GM20000 (cell line): ENCODE results near the gene TEX51.

Source experiments
- DNase-seq: peaks from one replicate; pipeline ENCODE4 v3.0.0; 2012; ENCODE audit warnings: low spot score
- TF ChIP-seq, protein P1 (sequence below): IDR thresholded peaks from 2 replicates; pipeline ENCODE4 v1.5.1; 2012; ENCODE audit warnings: mild to moderate bottlenecking, control low read depth; ENCODE audit errors: extremely low read depth, missing control alignments

The TEX51 gene

DNA sequence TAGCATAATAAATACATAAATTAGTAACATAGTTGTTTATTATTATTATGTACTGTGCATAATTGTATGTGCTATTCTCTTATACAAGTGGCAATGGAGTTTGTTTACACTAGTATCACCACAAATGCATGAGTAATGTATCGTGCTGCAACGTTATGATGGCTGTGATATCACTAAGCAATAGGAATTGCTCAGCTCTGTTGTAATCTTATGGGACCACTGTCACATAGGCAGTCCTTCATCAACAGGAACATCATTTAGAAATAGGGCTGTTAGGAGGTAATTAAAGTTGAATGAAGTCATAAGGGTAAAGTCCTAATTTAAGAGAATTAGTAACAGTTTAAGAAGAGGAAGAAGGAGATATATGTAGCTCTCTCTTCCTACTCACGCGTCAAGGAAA lies 33.8 kb downstream of the TEX51 start:
- no peak for DNase-seq
- TF ChIP-seq, protein P1, sequence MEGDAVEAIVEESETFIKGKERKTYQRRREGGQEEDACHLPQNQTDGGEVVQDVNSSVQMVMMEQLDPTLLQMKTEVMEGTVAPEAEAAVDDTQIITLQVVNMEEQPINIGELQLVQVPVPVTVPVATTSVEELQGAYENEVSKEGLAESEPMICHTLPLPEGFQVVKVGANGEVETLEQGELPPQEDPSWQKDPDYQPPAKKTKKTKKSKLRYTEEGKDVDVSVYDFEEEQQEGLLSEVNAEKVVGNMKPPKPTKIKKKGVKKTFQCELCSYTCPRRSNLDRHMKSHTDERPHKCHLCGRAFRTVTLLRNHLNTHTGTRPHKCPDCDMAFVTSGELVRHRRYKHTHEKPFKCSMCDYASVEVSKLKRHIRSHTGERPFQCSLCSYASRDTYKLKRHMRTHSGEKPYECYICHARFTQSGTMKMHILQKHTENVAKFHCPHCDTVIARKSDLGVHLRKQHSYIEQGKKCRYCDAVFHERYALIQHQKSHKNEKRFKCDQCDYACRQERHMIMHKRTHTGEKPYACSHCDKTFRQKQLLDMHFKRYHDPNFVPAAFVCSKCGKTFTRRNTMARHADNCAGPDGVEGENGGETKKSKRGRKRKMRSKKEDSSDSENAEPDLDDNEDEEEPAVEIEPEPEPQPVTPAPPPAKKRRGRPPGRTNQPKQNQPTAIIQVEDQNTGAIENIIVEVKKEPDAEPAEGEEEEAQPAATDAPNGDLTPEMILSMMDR = no peak

DNA sequence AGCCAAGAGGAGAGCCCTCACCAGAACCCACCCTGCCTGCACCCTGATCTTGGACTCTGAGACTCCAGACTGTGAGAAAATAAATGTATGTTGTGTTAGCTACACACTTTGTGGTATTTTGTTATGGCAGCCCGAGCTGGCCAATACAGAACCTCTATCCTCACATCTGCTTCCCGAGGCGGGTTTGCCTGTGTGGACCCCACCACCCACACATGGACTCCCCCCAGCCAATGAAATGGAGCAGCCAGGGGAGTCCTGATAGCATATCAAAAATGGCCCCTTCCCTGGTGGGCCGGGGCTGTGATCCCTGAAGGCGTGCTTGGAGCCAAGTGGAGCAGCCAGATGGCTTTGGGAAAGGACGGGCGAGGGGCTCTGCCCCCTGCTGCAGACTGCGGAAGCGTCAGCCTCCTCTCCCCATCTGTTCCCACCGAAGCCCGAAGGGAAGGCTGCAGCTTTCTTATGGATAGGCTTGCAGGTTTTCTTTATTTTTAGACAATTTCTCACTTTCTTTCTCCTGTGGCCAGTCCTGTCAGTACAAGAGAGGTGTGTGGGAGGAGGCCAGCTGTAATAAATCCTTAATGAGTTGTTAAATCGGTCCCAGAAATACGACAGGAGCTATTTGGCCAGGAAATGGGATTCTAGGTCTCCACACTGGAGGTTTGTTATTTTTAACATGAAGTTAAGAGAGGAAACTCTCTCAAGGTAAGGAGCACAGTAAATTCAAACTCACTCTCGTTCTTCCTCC lies 34.4 kb downstream of the TEX51 start:
- TF ChIP-seq, protein P1 = no peak
- no peak for DNase-seq

DNA sequence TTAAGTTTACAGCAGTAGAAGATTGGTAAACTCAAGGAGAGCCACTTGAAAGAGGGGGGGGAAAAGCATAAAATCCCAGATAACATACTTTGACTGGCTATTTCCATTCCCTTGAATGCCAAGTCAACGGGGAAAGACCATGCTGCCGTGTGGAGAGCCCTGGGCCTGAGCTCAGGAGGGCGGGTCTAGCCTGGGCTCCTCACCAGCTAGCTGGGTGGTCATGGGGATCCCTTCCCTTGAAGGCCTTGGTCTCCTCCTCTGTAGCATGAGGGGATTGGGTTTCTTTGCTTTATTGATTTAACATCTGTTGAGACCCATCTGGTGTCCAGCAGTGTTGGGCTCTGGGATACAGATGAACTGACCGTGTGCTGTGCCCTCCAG lies 35.0 kb downstream of the TEX51 start:
- TF ChIP-seq, protein P1 = no peak

DNA sequence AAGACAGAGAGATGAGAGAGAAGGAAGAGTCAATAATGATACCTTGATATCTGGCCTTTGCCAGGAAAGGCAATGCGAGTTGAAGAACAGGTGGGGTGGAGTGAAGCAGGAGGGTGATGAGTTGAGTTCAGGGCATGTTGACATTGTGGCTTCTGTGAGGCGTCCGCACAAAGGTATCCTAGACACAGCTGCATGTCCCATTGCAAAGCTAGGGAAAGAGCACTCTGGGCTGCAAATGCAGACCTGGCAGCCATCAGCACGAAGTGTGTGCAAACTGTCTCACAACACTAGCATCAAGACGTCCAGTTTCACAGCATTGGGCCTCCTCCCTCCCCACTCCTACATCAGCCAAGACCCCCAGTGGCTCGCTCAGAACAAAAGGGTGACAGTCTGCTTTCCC lies 36.1 kb downstream of the TEX51 start:
- no peak for DNase-seq
- TF ChIP-seq, protein P1 = no peak

More for the DNA sequence above, 35.0 kb downstream of the TEX51 start:
- no peak for DNase-seq

DNA sequence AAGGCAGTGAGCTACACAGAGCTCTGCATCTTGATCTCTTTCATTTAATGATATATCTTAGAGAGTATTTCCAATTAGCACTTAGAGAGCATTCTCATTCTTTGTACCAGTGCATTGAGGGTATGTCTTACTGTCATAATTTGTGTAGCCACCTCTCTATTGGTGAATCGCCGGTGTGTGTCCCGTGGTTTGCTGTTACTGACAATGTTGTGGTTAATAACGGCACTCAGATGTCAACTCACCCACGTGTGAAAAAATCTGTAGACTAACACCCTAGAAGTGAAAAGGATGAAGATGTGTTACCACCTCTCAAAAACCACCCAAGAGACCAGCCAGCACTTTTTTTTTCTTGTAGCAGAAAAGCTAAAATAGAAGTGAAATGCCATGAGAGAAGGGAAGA lies 37.1 kb downstream of the TEX51 start:
- DNase-seq = no peak
- TF ChIP-seq, protein P1 = no peak

DNA sequence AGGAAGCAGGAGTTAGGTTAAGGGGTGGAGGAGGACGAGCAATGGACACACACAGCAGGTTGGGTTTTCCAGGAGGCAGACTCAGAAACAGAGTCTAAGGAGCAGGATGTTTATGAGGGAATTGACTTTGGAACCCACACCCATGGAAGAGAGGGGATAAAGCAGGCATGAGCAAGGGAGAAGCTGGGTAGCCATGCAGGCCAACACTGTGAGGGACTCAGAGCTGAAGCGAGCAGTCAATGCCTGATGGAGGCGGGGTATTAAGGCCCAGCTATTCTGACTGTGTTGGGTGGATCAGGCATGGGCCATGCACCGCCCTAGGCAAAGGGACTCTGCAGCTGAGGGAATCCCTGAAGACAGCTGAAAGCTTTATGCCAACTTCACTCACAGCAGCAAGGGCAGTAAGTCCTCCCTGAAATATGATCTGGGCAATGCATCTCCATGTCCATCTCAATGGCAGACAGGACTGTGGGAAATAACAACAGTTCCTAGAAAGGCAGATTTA lies 37.6 kb downstream of the TEX51 start:
- TF ChIP-seq, protein P1 = no peak
- no peak for DNase-seq

DNA sequence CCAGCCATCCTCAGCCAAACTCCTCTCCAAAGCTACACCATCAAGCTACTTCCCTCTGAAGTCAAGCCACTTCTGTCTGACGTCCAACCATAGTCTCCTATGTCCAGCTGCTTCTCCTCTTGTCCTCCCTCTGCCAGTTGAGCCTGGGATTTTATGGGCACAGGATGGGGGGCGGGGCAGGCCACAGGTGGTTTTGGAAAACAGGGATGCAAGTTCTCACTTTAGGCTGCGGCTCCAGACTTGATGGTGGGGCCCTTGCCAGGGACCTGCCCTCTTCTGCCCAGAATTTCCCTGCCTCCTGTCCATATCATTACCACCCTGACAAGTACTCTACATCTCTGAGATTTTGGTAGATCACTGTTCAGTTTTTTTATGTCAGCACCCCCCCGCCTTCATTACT lies 41.6 kb downstream of the TEX51 start:
- no peak for DNase-seq
- TF ChIP-seq, protein P1 = no peak
